Activated CD4-positive, CD25-positive, alpha-beta regulatory T cell (primary cell): Measurements from ENCODE around the gene ROBO2.

Source experiments
- DNase-seq, 4 experiments: peaks; one replicate each; lab custom pipeline; 2025; lab: John Stamatoyannopoulos, UW

ROBO2 gene, protein sequence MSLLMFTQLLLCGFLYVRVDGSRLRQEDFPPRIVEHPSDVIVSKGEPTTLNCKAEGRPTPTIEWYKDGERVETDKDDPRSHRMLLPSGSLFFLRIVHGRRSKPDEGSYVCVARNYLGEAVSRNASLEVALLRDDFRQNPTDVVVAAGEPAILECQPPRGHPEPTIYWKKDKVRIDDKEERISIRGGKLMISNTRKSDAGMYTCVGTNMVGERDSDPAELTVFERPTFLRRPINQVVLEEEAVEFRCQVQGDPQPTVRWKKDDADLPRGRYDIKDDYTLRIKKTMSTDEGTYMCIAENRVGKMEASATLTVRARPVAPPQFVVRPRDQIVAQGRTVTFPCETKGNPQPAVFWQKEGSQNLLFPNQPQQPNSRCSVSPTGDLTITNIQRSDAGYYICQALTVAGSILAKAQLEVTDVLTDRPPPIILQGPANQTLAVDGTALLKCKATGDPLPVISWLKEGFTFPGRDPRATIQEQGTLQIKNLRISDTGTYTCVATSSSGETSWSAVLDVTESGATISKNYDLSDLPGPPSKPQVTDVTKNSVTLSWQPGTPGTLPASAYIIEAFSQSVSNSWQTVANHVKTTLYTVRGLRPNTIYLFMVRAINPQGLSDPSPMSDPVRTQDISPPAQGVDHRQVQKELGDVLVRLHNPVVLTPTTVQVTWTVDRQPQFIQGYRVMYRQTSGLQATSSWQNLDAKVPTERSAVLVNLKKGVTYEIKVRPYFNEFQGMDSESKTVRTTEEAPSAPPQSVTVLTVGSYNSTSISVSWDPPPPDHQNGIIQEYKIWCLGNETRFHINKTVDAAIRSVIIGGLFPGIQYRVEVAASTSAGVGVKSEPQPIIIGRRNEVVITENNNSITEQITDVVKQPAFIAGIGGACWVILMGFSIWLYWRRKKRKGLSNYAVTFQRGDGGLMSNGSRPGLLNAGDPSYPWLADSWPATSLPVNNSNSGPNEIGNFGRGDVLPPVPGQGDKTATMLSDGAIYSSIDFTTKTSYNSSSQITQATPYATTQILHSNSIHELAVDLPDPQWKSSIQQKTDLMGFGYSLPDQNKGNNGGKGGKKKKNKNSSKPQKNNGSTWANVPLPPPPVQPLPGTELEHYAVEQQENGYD (N-terminal part only)

DNA sequence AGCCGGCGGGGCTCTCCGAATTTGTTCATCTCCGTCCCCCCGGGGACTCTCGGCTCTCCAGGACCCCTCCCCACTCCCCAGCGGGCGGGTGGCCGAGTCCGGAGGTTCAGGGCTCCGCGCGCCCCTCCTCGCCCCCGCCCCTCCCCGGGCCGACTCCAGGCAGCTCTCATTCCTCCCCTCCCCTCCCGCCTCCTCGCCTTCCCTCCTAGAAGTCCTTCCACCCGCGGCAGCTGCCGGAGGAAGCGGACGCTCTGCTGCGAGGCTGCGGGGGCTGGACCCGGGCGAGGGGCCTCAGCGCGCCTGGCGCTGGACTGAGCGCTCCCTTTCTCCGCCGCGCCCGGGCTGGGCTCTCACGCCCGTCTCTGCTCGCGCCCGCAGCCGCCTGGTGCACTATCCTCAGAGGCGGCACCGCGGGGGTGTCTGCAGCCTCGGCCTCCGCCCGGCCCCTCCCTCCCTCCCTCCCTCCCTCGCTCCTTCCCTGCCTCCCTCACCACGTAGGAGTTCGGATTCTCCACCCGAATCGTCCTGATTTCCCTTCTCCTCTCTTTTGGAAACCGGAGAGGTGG, at the start of gene ROBO2:
ROBO2 (plus strand) TSS at position 494 of the 566 bp plus-strand sequence. CDS start 687 bp downstream, outside the sequence.
- peak in 1 of 4 experiments; percentile 0 for DNase-seq

DNA sequence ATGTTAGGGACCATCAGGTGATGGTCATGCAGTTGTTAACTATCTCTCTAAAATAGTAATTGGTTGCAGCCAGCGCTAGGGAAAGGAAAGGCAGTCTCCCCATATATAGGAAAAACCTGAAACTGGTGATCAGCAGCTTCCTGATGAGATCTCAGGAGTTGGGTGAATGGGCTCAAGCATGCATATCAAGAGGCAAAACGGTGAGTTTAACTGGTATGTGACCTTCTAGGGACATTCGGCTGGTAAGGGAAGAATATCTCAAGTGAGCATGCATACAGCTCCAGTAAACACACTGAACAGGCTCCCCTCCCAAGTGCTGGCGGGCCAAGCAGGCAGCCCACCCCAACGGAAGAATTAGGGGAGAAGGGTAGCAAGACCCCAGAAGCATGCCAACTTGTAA, 49.3 kb upstream of the ROBO2 start:
- no peak for DNase-seq

DNA sequence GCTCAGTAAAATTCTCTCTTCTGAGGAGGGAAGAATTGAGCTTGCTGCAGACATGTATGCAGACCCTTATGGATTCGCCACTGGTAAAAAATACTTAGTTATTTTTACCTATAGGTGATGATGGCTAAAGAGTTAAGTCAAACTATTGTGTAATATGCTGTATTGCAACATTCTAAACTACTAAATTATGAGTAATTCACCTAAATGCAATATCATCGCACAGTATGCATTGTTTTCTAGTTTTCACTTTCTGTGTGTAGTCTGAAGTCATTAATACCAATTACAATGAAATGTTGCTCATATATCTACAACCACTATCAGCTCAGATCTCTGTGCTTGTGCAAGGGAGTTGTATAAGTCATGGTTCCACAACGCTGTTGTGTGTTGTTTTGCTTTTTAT, 48.7 kb upstream of the ROBO2 start:
- no peak for DNase-seq

DNA sequence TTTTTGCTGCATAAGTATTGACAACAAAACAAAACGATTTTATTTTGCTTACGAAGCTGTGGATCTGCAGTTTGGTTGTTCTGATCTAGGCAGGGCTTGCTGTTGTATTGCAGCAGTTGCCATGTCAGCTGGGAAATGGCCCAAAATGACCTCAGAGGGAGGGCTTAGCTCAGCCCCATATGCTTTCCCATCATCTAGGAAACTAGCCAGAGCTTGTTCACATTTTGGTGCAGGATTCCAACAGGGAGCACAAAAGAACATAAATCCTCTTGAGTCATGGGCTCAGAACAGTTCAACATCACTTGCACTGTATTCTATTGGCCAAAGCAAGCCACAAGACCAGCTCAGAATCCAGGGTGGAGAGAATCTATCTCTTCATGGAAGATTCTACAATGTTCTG, 42.2 kb upstream of the ROBO2 start:
- DNase-seq, result no peak

DNA sequence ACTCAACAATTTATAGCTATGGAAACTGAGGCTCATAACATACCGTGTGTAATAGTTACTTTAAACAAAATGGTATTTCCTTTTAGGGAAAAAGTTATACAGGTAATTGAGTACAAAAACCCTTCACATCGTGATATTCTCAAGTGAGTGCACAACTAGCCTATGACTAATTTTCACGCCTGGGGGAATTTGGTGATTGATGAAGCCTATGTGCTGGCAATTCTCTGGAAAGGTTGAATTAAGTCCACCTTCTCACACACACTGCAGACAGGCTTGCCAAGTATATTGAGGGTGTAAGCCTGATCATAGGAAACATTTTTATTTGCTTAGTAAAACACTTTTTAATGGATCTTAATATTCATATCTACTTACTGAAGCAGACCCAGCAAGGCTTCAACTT, 41.3 kb upstream of the ROBO2 start:
- no peak for DNase-seq

DNA sequence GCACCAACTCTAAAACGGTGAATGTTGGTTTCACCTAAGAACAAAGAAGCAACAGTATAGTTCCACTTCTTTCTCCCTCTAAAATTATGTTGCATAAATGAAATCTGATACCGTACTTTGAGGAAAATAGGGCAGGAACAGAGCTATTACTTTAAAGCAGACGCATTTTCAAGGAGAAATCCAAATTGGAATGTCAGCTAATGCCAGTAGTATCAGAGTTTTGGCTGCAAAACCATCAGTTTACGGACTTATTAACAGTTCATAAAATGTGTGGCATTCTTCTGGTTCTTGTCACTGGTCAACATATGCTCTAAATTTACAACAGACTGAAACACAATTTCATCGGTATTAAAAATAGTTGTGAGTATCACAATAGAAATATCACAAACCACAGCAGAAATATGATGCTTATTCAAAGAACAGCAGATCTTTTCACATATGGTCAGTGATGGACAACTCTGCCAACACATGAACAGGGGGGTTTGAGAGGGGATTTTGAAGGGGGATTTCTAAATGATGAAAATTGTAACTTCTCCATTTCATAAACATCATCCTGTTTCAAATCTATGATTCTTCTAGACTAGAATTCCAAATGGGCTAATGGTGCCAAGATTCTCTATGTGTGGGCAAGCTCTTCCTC, 38.7 kb upstream of the ROBO2 start:
- DNase-seq, result no peak

DNA sequence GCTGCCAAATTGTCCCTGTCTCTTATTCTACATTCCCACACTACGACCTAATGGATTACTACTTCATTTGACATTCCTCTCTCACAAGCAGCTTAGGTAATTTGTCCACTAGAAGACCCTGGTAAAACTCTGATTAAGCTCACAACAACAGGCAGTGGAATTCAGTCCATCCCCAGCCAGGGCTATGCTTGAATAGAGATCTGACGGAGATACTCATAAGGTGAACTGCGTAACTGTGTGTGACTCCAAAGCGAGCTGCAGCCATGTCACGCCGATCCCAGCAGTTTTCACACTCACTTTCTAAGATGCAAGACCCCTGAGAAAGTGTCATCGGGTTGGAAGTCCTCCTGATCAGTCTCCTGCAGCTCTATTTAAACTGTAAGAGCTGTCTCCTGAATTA, 25.7 kb upstream of the ROBO2 start:
- DNase-seq, result no peak

DNA sequence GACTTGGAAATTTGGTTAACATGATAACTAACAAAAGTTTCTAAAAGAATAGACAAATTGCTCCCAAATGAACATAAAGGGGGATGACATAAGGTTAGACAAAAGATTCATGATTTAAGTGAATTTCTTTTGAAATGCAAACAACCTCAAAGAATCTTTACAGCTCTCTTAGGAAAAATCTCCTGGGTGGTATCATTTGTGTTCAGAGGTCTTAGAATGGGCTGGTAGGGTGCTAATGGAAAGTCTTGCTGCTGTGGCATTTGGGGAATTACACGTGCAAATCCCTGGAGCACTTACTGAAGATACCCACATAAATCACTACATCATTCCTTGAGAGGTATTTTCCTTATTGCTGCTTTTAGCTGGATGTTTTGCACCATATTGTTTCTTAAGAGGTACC, 14.4 kb upstream of the ROBO2 start:
- no peak for DNase-seq

DNA sequence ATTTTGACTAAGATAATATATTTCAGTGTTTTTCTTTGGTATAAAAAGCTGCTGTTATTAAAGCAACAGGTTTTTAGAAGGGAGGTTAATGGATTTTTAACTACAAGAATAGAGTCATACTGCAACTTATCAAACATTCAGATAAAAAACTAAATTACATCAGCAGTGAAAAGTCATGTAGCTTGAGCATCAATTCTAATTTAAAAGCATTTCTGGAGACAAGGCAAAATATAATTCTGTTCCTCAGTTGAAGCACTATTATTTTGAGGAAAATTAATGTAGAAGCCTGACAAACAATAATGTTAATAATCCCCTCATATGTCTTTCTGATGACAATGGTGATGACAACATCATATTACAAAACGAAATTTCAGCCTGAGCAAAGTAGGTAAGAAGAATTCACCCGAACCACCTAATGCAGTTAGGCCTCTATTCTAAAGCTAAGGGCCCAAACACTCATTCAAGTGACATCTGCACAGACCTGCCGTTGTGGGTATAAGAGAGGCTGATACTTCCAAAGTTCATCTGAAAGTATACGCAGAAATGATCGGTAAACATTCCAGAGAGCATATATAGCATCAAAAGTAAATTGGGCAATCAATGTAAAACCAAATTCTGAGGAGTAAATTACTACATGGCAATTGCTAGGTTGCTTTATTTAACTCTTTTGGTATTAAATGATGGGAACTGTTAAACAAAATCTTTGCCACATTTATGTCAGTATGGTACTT, 12.8 kb upstream of the ROBO2 start:
- DNase-seq, result no peak

DNA sequence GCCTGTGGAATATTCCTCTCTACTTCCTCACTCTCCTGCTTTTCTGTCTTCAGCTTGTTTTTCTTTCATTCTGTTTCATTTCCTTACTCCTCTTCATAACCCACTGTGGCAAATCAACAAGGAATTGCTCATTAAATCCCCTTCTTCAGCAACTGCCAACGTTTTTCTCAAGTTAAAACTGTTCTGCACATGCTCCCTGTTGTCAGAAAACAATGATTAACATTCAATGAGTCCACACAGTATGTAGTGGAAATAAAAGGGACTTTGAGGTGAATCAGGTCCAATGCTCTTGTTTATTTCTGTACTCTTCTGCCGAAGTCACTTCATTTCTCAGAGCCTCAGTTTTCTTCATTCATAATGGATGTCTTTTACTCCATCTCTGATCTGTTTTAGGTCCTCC, 11.9 kb upstream of the ROBO2 start:
- DNase-seq, result no peak

DNA sequence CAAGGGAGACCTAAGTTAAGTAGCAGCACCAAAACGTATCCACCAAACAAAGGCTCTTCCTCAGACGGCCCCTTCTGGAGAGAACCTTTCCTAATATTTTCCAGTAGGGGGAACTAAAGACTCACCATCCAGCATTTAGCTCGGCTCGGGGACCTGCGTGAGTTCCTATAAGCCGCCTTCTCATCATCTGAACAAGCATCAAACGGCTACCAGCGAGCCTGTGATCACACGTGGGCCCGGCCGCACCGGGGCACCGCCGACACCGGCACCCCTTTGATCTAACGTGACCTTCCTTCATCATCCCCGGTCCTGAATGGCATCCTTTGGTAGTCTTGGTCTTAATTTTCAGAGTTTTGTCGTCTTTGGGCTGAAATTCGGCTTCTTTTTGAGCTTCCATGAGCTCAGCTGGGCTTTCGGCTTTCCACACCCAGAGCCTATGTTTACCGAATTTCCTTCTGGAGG, 1.4 kb upstream of the ROBO2 start:
- DNase-seq, result no peak

DNA sequence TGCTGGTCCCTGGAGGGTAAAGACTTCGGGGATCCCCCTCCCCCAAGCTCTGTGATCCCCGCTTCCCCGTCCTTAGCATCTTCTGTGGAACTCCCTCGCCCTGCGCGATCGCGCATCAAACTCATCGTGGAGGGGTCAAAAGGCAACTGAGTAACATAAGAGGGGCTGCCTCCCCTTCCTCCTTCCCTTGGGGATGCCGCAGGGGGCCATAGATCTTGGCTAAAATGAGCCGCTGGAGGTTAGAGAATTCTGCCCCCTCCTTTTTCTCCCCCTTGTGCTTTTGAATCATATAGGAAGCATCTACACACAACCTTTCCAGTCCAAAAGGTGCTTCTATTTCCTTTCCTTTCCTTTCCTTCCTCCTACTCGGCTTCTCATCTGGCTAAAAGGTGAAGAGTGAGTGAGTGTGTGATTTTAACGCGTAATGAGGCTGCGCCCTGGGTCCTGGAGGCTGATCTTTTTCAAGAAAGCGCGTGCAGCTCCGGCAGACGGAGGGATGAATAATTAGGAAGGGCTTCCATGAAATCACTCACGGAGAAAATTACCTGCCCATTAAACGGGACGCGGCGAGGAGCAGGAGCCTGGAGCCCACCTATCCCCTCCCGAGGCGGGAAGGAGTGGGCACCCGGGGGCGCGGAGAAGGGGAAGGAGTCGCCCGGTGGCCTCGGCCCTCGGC, 831 bp upstream of the ROBO2 start:
- no peak for DNase-seq

DNA sequence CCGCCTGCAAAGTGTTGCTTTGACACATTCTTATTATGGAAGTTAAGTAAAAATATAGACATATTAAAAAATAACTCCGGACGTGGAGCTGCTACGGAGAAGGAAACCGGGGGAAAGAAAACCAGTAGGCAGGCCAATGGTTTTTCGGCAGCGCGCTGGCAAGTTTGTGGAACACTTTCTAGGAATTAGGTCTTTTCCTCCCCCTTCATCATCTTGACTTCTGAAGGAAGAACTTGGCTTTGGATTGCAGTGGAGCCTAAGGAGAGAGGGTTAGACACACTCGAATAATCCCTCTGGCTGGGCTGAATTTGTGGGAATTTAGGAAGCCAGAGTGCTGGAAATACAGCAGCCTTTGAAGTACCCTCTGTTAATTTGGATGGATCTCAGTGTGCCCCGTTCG, 317 bp downstream of the ROBO2 start:
- no peak for DNase-seq

DNA sequence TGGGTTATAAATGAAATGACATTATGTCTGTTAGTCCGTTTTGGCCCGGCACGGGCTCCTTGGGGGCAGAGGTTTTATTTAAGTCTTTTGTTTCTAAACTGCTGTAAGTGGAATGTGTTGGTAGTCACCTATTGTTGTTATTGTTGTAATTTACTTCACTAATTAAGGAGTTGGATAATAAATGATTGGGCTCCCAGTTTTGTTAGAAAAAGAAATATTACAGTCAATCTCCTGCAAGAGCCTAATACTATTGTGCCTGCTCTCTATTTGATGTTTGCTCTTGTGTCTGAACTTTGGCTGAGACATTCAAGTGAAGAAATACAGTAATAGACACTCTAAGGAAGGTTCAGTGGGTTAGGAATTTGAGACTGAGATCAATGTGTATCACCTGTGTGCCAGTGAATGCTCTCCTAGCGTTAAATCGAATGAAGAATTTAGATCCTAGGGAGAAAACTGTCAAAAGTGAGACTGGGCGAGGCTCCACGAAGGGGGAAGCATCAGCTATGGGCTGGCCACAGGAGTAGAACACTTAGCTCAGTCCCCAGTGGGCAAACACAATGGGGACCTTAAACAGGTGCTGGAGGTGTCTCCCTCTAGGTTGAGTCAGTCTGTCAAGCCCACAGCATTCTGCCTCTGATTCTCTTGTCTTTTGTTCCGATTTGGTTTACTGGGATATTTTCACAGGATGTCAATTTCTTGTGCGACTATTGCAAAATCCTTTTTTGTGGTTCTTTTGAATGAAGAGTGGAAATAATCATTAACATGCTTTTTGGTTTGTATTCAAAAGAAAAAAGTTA, 1.2 kb downstream of the ROBO2 start:
- no peak for DNase-seq

DNA sequence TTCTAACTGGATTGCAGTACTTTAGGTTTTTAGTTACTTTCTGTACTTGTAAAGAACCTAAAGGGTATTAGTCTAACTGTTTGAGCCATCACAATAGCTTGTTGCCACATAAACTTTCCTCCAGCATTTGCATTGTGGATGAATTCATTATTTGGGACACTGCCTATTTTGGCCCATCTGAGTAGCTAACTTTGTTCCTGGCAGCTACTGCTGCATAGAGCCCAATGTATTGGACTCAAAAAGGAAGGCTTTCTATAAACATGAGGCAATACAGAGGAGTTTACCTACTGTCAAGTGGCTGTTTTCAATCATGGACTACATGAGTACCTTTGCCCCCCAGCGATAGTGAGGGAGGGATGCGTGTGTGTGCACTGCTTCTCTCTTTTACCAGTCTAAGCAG, 1.9 kb downstream of the ROBO2 start:
- no peak for DNase-seq

DNA sequence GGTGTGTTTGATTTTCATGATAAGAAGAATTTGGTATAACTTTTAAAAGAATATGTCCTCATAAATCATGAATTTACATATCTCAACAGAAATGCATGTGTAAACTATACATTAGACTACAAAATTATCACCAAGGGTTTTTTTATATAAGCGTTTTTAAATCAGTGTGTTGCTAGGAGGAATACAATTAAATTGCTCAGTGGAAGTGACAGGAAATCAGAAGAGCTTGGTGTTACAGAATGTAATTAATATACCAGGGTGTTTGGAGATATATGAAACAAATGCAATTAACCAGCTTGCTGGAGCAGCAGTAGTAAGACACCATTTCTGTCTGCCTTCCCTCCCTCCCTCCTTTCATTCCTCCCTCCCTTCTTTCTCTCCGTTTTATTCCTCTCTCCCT, 2.4 kb downstream of the ROBO2 start:
- DNase-seq, result no peak

DNA sequence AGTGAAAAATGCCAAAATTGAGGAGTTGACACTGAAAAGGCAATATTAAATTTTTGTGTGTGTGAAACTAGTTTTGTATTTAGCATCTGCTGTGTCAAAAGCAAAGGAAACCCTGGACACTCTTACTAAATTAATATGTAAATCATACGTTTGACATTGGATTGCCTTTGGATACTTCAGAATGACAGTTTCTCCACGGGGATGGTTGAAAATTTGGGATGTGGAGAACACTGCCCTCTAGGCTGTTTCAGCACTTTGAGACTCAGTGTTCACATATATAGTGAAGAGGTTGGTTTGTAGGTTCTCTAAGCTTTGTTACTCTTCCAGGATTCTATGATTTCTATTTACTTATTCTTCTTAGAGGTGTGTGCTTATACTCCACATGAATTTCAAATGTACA, 3.0 kb downstream of the ROBO2 start:
- DNase-seq, result no peak

DNA sequence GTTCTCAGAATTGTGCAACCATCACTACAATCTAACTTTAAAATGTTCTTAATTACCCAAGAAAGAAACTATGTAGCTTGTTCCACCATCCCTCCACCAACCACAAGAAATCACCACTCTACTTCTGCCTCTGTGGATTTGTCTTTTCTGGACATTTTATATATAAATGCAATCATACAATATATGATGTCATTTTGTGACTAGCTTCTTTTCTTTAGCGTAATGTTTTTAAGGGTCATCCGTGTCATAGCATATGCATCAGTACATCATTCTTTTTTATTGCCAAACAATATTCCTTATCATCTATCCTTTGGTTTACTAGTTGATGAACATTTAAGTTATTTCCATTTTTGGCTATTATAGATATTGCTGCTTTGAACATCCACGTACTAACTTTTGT, 5.8 kb downstream of the ROBO2 start:
- DNase-seq, result no peak

DNA sequence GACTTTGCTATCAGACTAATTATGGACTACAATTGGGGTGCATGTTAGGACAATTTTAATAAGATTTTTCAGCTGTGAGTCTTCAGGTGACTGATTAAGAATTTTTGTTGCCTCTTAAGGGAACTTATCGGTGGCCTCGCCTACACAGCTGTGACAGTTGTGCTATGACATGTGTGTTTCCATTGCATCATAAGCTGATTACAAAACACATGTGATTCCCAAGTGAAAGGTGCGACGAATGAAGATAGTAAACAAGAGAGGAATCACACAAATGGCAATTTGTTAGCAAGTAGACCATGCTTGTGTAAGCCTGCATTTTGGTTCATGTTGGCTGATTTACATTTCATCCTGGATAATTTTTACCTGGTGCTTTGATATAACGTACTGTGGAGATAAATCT, 8.3 kb downstream of the ROBO2 start:
- DNase-seq, result no peak

DNA sequence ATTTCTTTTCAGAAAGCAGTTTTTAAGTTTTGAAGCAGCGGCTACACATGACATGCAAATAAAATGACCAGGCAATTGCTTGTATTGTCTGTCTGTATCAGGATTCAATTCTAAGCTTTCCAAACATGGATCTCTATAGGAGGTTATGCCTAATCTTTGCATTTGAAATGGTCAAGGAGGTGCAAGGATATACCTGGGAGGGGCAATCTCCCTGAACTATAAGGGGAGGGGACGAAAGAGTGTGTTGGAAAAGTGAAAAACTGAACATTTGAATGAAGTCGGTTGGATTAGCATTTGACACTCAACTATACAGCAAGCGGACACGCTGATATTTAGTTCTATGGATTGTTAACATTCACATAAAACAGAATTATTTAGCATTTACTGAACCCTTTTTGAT, 11.7 kb downstream of the ROBO2 start:
- DNase-seq, result no peak
